HL-60 (cell line): ENCODE results near the gene PITPNC1.

Experiments
- DNase-seq, 2 experiments: peaks; one replicate each; pipeline ENCODE4 v3.0.0-alpha.2; 2010 to 2020; ENCODE audit warnings: low read depth in 1 of 2, low spot score in 1 of 2
- H3K27ac ChIP-seq: fragments of 250-450 bp; sonication (Bioruptor Pico); replicated peaks from 2 replicates; pipeline ENCODE4 v1.5.1; 2020; ENCODE audit warnings: mild to moderate bottlenecking, moderate library complexity
- H3K27me3 ChIP-seq: fragments of 250-450 bp; sonication (Bioruptor Pico); 2 replicates; pipeline ENCODE4 v1.5.1; 2021; ENCODE audit warnings: mild to moderate bottlenecking, moderate library complexity; ENCODE audit not compliant: insufficient read depth, poor library complexity, severe bottlenecking
- H3K4me3 ChIP-seq: replicated peaks from 2 replicates; pipeline ENCODE4 v1.5.1; 2011; ENCODE audit warnings: mild to moderate bottlenecking, control low read depth, low read length; ENCODE audit not compliant: insufficient read depth
- CTCF ChIP-seq: IDR thresholded peaks from one replicate; pipeline ENCODE4 v1.5.1; 2011; ENCODE audit warnings: low read length, control low read depth, inconsistent platforms; ENCODE audit not compliant: insufficient read depth
- GABPA ChIP-seq: IDR thresholded peaks from 2 replicates; pipeline ENCODE4 v1.6.1; 2012; ENCODE audit warnings: low read depth
- POLR2AphosphoS5 ChIP-seq: IDR thresholded peaks from 2 replicates; pipeline ENCODE4 v1.6.1; 2012; ENCODE audit warnings: low read depth
- SPI1 ChIP-seq: IDR thresholded peaks from 2 replicates; pipeline ENCODE4 v1.6.1; 2012; ENCODE audit warnings: low read depth, mild to moderate bottlenecking, borderline replicate concordance
- TF ChIP-seq, protein P1 (sequence below): IDR thresholded peaks from 2 replicates; pipeline ENCODE4 v1.6.1; 2012; ENCODE audit warnings: low read depth; ENCODE audit not compliant: insufficient replicate concordance

Gene PITPNC1

DNA sequence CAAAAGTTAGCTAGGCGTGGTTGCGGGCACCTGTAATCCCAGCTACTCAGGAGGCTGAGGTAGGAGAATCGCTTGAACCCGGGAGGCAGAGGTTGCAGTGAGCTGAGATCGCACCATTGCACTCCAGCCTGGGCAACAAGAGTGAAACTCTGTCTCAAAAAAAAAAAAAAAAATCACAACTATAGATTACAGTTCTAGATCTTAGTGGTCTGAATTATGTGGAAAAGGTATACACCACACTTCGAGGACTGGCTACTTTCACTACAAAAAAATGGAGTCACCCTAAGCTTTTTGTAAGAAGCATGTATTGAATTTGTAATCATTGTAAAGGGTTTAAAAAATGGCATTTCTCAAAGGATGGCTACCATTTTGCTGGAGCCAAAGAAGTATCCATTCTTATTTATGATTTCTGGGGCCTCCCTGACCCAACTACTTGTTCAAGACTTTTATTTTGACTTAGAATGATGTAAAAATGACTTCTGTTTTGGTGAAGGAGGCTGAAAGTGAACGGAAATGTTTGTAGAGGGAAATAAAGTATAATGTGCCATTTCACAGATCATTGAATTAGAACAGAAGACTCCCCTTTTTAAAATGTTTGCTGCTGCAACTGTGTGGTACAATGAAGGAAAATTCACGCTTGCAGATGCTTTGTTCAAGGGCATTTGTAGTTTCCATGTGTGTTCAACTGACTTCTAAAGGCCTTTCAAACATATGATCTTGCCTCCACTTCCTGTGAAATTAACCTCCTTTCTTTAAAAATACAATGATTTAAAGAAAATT is 303.6 kb downstream of the PITPNC1 start:
- TF ChIP-seq, protein P1, sequence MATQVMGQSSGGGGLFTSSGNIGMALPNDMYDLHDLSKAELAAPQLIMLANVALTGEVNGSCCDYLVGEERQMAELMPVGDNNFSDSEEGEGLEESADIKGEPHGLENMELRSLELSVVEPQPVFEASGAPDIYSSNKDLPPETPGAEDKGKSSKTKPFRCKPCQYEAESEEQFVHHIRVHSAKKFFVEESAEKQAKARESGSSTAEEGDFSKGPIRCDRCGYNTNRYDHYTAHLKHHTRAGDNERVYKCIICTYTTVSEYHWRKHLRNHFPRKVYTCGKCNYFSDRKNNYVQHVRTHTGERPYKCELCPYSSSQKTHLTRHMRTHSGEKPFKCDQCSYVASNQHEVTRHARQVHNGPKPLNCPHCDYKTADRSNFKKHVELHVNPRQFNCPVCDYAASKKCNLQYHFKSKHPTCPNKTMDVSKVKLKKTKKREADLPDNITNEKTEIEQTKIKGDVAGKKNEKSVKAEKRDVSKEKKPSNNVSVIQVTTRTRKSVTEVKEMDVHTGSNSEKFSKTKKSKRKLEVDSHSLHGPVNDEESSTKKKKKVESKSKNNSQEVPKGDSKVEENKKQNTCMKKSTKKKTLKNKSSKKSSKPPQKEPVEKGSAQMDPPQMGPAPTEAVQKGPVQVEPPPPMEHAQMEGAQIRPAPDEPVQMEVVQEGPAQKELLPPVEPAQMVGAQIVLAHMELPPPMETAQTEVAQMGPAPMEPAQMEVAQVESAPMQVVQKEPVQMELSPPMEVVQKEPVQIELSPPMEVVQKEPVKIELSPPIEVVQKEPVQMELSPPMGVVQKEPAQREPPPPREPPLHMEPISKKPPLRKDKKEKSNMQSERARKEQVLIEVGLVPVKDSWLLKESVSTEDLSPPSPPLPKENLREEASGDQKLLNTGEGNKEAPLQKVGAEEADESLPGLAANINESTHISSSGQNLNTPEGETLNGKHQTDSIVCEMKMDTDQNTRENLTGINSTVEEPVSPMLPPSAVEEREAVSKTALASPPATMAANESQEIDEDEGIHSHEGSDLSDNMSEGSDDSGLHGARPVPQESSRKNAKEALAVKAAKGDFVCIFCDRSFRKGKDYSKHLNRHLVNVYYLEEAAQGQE, result no peak
- no peak for TF ChIP-seq POLR2AphosphoS5
- no peak for TF ChIP-seq CTCF
- TF ChIP-seq SPI1, result no peak
- TF ChIP-seq GABPA, result no peak
- no peaks in the 10 kb centered on the region for H3K27me3 ChIP-seq
- H3K27ac ChIP-seq, result no peak overlapping the region
- DNase-seq, result no peak
- no peak overlapping the region for H3K4me3 ChIP-seq

DNA sequence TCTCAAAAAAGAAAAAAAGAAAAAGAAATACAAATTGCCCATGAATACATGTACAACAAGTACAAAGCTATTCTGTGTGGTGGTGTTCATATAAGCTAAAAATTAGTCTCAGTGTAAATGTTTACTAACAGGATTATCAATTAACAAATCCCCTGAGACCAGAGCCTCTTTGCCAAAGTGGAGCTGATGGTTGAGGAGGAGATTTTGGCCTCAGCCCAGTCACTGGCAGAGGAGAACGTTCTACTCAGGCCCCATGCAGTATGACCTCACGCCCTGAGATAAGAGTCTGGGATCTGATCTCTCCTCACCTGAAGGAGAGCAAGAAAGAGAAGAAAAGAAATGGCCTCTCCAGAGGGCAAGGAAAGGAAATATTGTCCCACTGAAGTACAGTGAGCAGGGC is 305.1 kb downstream of the PITPNC1 start:
- no peak for DNase-seq
- no peaks in the 10 kb centered on the region for H3K27me3 ChIP-seq
- no peak overlapping the region for H3K27ac ChIP-seq
- H3K4me3 ChIP-seq, result no peak overlapping the region
- no peak for TF ChIP-seq SPI1
- no peak for TF ChIP-seq POLR2AphosphoS5
- TF ChIP-seq, protein P1, result no peak
- TF ChIP-seq CTCF, result no peak
- no peak for TF ChIP-seq GABPA

GRCh38 chr17:67685351-67685750 is 308.3 kb downstream of the PITPNC1 start:
- TF ChIP-seq SPI1 (no peak), GABPA (no peak), CTCF (no peak), POLR2AphosphoS5 (no peak)
- TF ChIP-seq, protein P1, result no peak
- Histone ChIP-seq H3K4me3 (no peak overlapping the region), H3K27ac (no peak overlapping the region), H3K27me3 (no peaks in the 10 kb centered on the region)
- DNase-seq, result no peak
